Measurements from ENCODE around the gene MACROD2. TPM values are rescaled to one million over a fixed set of nuclear protein-coding genes. Genes with fewer than 3 reads are reported as not detected.

Gene MACROD2
- polyA plus RNA-seq, 1 donor from 2014 or later = 23.2 TPM

- no peaks in the 10 kb centered on the region for H4K20me1 ChIP-seq (ENCODE audit: insufficient read depth)
- H3K36me3 ChIP-seq (ENCODE audit: insufficient read depth, low read length) = no peaks in the 10 kb centered on the region
- no peak overlapping the region for H3K27ac ChIP-seq (ENCODE audit: low read length)
- no peak overlapping the region for H3K9ac ChIP-seq (ENCODE audit: low read length)
- H3K79me2 ChIP-seq (replicated peaks; ENCODE audit: insufficient read depth, low read length) = no peaks in the 10 kb centered on the region
- H3K4me3 ChIP-seq (ENCODE audit: low read length) = no peak overlapping the region
- no peak overlapping the region for H2AFZ ChIP-seq (ENCODE audit: low read depth, low read length)
- no peaks in the 10 kb centered on the region for H3K27me3 ChIP-seq (ENCODE audit: insufficient read depth, low read depth, low read length)
- TF ChIP-seq POLR2AphosphoS5 (IDR thresholded peaks at IDR 0.05) = no peak
- no peak for TF ChIP-seq CTCF (IDR thresholded peaks at IDR 0.05; ENCODE audit: poor library complexity, severe bottlenecking)
- TF ChIP-seq EP300 (conservative IDR thresholded peaks at IDR 0.05; ENCODE audit: poor library complexity, severe bottlenecking) = no peak
- no peak for TF ChIP-seq EZH2 (IDR thresholded peaks at IDR 0.05; ENCODE audit: borderline replicate concordance, insufficient read depth, low read length, poor library complexity, severe bottlenecking)
- TF ChIP-seq MXI1 (conservative IDR thresholded peaks at IDR 0.05; ENCODE audit: poor library complexity, severe bottlenecking) = no peak
- TF ChIP-seq SMC3 (conservative IDR thresholded peaks at IDR 0.05; ENCODE audit: poor library complexity) = no peak
- TF ChIP-seq TAF1 (IDR thresholded peaks at IDR 0.05; ENCODE audit: low read depth) = no peak
- TF ChIP-seq RAD21 (conservative IDR thresholded peaks at IDR 0.05) = no peak
- H3K9me3 ChIP-seq (ENCODE audit: low read length) = no peaks in the 10 kb centered on the region
- H3K9me2 ChIP-seq (ENCODE audit: insufficient read depth, low read length) = no peaks in the 10 kb centered on the region
- no peak overlapping the region for H3K4me2 ChIP-seq (ENCODE audit: low read length)
- no peaks in the 10 kb centered on the region for H3F3A ChIP-seq (ENCODE audit: insufficient read depth, low read length, poor library complexity, severe bottlenecking)
Measured at GRCh38 chr20:14576196-14576877, 581.0 kb downstream of the MACROD2 start.

GRCh38 chr20:14580418-14581074 is 585.2 kb downstream of the MACROD2 start:
- H3K4me2 ChIP-seq (ENCODE audit: low read length) = no peak overlapping the region
- H3K79me2 ChIP-seq (replicated peaks; ENCODE audit: insufficient read depth, low read length) = no peaks in the 10 kb centered on the region
- H3K4me3 ChIP-seq (ENCODE audit: low read length) = no peak overlapping the region
- no peaks in the 10 kb centered on the region for H3K9me3 ChIP-seq (ENCODE audit: low read length)
- H3K9me2 ChIP-seq (ENCODE audit: insufficient read depth, low read length) = no peaks in the 10 kb centered on the region
- H3K27ac ChIP-seq (ENCODE audit: low read length) = no peak overlapping the region
- no peaks in the 10 kb centered on the region for H4K20me1 ChIP-seq (ENCODE audit: insufficient read depth)
- H3K27me3 ChIP-seq (ENCODE audit: insufficient read depth, low read depth, low read length) = no peaks in the 10 kb centered on the region
- no peak for TF ChIP-seq RAD21 (conservative IDR thresholded peaks at IDR 0.05)
- TF ChIP-seq POLR2AphosphoS5 (IDR thresholded peaks at IDR 0.05) = no peak
- TF ChIP-seq SMC3 (conservative IDR thresholded peaks at IDR 0.05; ENCODE audit: poor library complexity) = no peak
- TF ChIP-seq CTCF (IDR thresholded peaks at IDR 0.05; ENCODE audit: poor library complexity, severe bottlenecking) = no peak
- TF ChIP-seq TAF1 (IDR thresholded peaks at IDR 0.05; ENCODE audit: low read depth) = no peak
- TF ChIP-seq, protein P1, sequence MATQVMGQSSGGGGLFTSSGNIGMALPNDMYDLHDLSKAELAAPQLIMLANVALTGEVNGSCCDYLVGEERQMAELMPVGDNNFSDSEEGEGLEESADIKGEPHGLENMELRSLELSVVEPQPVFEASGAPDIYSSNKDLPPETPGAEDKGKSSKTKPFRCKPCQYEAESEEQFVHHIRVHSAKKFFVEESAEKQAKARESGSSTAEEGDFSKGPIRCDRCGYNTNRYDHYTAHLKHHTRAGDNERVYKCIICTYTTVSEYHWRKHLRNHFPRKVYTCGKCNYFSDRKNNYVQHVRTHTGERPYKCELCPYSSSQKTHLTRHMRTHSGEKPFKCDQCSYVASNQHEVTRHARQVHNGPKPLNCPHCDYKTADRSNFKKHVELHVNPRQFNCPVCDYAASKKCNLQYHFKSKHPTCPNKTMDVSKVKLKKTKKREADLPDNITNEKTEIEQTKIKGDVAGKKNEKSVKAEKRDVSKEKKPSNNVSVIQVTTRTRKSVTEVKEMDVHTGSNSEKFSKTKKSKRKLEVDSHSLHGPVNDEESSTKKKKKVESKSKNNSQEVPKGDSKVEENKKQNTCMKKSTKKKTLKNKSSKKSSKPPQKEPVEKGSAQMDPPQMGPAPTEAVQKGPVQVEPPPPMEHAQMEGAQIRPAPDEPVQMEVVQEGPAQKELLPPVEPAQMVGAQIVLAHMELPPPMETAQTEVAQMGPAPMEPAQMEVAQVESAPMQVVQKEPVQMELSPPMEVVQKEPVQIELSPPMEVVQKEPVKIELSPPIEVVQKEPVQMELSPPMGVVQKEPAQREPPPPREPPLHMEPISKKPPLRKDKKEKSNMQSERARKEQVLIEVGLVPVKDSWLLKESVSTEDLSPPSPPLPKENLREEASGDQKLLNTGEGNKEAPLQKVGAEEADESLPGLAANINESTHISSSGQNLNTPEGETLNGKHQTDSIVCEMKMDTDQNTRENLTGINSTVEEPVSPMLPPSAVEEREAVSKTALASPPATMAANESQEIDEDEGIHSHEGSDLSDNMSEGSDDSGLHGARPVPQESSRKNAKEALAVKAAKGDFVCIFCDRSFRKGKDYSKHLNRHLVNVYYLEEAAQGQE (IDR thresholded peaks at IDR 0.05; ENCODE audit: borderline replicate concordance) = no peak
- no peak for TF ChIP-seq EZH2 (IDR thresholded peaks at IDR 0.05; ENCODE audit: borderline replicate concordance, insufficient read depth, low read length, poor library complexity, severe bottlenecking)
- TF ChIP-seq EP300 (conservative IDR thresholded peaks at IDR 0.05; ENCODE audit: poor library complexity, severe bottlenecking) = no peak
- no peak for TF ChIP-seq MXI1 (conservative IDR thresholded peaks at IDR 0.05; ENCODE audit: poor library complexity, severe bottlenecking)
- H2AFZ ChIP-seq (ENCODE audit: low read depth, low read length) = no peak overlapping the region
- H3F3A ChIP-seq (ENCODE audit: insufficient read depth, low read length, poor library complexity, severe bottlenecking) = no peaks in the 10 kb centered on the region
- H3K9ac ChIP-seq (ENCODE audit: low read length) = no peak overlapping the region
- H3K36me3 ChIP-seq (ENCODE audit: insufficient read depth, low read length) = no peaks in the 10 kb centered on the region
